CD14-positive monocyte (primary cell): ENCODE results near the gene TTC28. TPM values are rescaled to one million over a fixed set of nuclear protein-coding genes. Genes with fewer than 3 reads are reported as not detected.

ENCODE experiments used
- DNase-seq, 3 donors: peaks; one replicate each; pipeline ENCODE4 v3.0.0-alpha.2; 2011 to 2022
- H2AFZ ChIP-seq: 2 replicates; pipeline ENCODE4 v1.6.0; 2012; ENCODE audit warnings: mild to moderate bottlenecking, low read depth, low read length, inconsistent platforms; ENCODE audit not compliant: insufficient read depth, poor library complexity, severe bottlenecking
- H3K27ac ChIP-seq, 2 donors: 1 replicate in 1 of 2; 2 replicates in 1 of 2; pipeline ENCODE4 v1.5.1; 2012 to 2013; ENCODE audit warnings: low read length in 2 of 2, control low read depth in 1 of 2, inconsistent platforms in 1 of 2, low read depth in 1 of 2, mild to moderate bottlenecking in 1 of 2
- H3K27me3 ChIP-seq, 2 donors: one replicate each; pipeline versions ENCODE4 v1.6.0 to v1.6.1; 2011 to 2013; ENCODE audit warnings: low read length in 2 of 2; ENCODE audit not compliant: control insufficient read depth in 2 of 2, insufficient read depth in 2 of 2
- H3K36me3 ChIP-seq, 2 donors: replicated peaks in 1 of 2; 1 replicate in 1 of 2; 2 replicates in 1 of 2; pipeline versions ENCODE4 v1.5.1 to v1.6.1; 2012 to 2013; ENCODE audit warnings: low read length in 2 of 2, control low read depth in 1 of 2, inconsistent platforms in 1 of 2, mild to moderate bottlenecking in 1 of 2; ENCODE audit not compliant: insufficient read depth in 2 of 2, control insufficient read depth in 1 of 2
- H3K4me1 ChIP-seq, 2 donors: 1 replicate in 1 of 2; 2 replicates in 1 of 2; pipeline versions ENCODE4 v1.5.1 to v1.6.1; 2012 to 2013; ENCODE audit warnings: low read length in 2 of 2, control low read depth in 1 of 2, inconsistent platforms in 1 of 2, mild to moderate bottlenecking in 1 of 2, moderate library complexity in 1 of 2; ENCODE audit not compliant: insufficient read depth in 2 of 2, control insufficient read depth in 1 of 2
- H3K4me2 ChIP-seq: replicated peaks from 2 replicates; pipeline ENCODE3; 2012; ENCODE audit warnings: low read length, moderate library complexity, mild to moderate bottlenecking; ENCODE audit not compliant: poor library complexity, severe bottlenecking; ENCODE audit errors: extremely low read depth
- H3K4me3 ChIP-seq, 3 experiments: fragments of 200-600 bp in 1 of 3; sonication (generic) in 1 of 3; replicated peaks in 1 of 3; 1 replicate in 2 of 3; 2 replicates in 1 of 3; pipeline ENCODE4 v1.5.1; 2011 to 2013; ENCODE audit warnings: low read length in 3 of 3, mild to moderate bottlenecking in 3 of 3, control low read depth in 2 of 3, low read depth in 2 of 3, inconsistent platforms in 1 of 3, moderate library complexity in 1 of 3
- H3K79me2 ChIP-seq: 2 replicates; pipeline ENCODE4 v1.6.0; 2012; ENCODE audit warnings: mild to moderate bottlenecking, control low read depth, inconsistent platforms, low read length, moderate library complexity; ENCODE audit not compliant: insufficient read depth
- H3K9ac ChIP-seq: 2 replicates; pipeline ENCODE4 v1.6.0; 2017; ENCODE audit warnings: low read length, mild to moderate bottlenecking; ENCODE audit not compliant: insufficient read depth, poor library complexity, severe bottlenecking
- H3K9me3 ChIP-seq, 2 donors: replicated peaks in 1 of 2; 1 replicate in 1 of 2; 2 replicates in 1 of 2; pipeline versions ENCODE4 v1.5.1 to v1.6.1; 2012 to 2013; ENCODE audit warnings: low read length in 2 of 2, control low read depth in 1 of 2; ENCODE audit not compliant: control insufficient read depth in 1 of 2, insufficient read depth in 1 of 2
- H4K20me1 ChIP-seq: 2 replicates; pipeline ENCODE4 v1.6.0; 2012; ENCODE audit warnings: mild to moderate bottlenecking, low read length, control low read depth, moderate library complexity; ENCODE audit not compliant: insufficient read depth
- H3K27ac Mint-ChIP-seq, 7 donors: one replicate each; pipeline ENCODE4 v1.8.0; 2020; ENCODE audit warnings: mild to moderate bottlenecking in 7 of 7, mixed read lengths in 7 of 7, moderate library complexity in 6 of 7, inconsistent platforms in 2 of 7
- H3K27me3 Mint-ChIP-seq, 3 donors: one replicate each; pipeline ENCODE4 v1.8.0; 2021 to 2022; ENCODE audit warnings: low read depth in 3 of 3, mild to moderate bottlenecking in 3 of 3, mixed read lengths in 3 of 3, moderate library complexity in 3 of 3, inconsistent platforms in 1 of 3
- H3K36me3 Mint-ChIP-seq, 2 donors: one replicate each; pipeline ENCODE4 v1.8.0; 2020; ENCODE audit warnings: mixed read lengths in 2 of 2, inconsistent platforms in 1 of 2, mild to moderate bottlenecking in 1 of 2
- H3K4me1 Mint-ChIP-seq: one replicate; pipeline ENCODE4 v1.8.0; 2020; ENCODE audit warnings: mild to moderate bottlenecking, mixed read lengths
- H3K4me3 Mint-ChIP-seq, 2 donors: one replicate each; pipeline ENCODE4 v1.8.0; 2020; ENCODE audit warnings: mild to moderate bottlenecking in 2 of 2, mixed read lengths in 2 of 2, moderate library complexity in 1 of 2
- H3K9me3 Mint-ChIP-seq, 7 donors: one replicate each; pipeline ENCODE4 v1.8.0; 2020 to 2022; ENCODE audit warnings: mixed read lengths in 7 of 7, mild to moderate bottlenecking in 6 of 7, moderate library complexity in 6 of 7, inconsistent platforms in 2 of 7
- WGBS: methylation state at CpG from one replicate; pipeline ENCODE4 v1.1.5; 2013; ENCODE audit warnings: missing lambda C conversion rate; ENCODE audit not compliant: insufficient coverage; 5-methylcytosine and 5-hydroxymethylcytosine counted together
- intact Hi-C, 2 donors: fragments of 100-400 bp; cut with micrococcal nuclease; formaldehyde crosslinking; loops; one replicate each; pipeline versions ENCODE4 v1.15.0 to v1.15.1; 2023
- polyA plus RNA-seq, 3 donors: library from polyadenylated mRNA; depleted of rRNA in 1 of 3; unstranded in 2 of 3; stranded (reverse) in 1 of 3; fragments of 300-500 nt in 2 of 3; fragments of >200 nt in 1 of 3; fragmentation: Illumina TruSeq in 2 of 3; gene quantifications; 1 replicate in 2 of 3; 2 replicates in 1 of 3; pipeline ENCODE4 v1.2.3, GENCODE V29; 2012 to 2021
- TF ChIP-seq, protein P1 (sequence below): fragments of 200-600 bp; IDR thresholded peaks from one replicate; pipeline ENCODE4 v1.8.0; 2022; ENCODE audit warnings: antibody characterized with exemption, mild to moderate bottlenecking

TTC28 gene
- polyA plus RNA-seq, 3 donors: 0.24 to 0.61 TPM; not detected in 1

DNA sequence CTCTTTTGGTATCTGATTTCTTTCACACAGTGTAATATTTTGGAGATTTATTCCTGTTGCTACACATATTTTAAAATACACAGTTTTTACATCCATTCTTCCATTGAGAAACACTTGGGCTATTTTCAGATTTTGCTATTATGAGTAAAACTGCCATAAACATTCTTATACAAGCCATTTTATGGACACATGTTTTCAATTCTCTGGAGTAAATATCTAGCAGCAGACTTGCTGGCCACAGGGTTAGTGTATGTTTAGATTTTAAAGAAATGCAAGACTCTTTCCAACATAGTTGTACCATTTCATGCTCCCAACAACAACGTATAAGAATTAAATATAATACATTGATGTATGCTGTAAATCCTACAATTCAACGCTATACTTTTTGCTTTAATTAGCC, 399.8 kb downstream of the TTC28 start:
- Histone ChIP-seq H3K79me2 (no peaks in the 10 kb centered on the region), H4K20me1 (no peaks in the 10 kb centered on the region), H3K4me1 (peaks cover 0 to 8% of the 10 kb centered on the region in 2 donors), H3K4me3 (no peak overlapping the region), H3K27me3 (no peaks in the 10 kb centered on the region), H3K4me2 (no peak overlapping the region), H3K9me3 (no peaks in the 10 kb centered on the region), H3K9ac (no peak overlapping the region), H3K27ac (no peak overlapping the region), H3K36me3 (no peaks in the 10 kb centered on the region), H2AFZ (no peak overlapping the region)
- no peaks in the 10 kb centered on the region for H3K9me3 Mint-ChIP-seq
- no peak for DNase-seq
- H3K27me3 Mint-ChIP-seq: no peaks in the 10 kb centered on the region
- no peak overlapping the region for H3K27ac Mint-ChIP-seq
- intact Hi-C loops: no loop called here
- TF ChIP-seq, protein P1, sequence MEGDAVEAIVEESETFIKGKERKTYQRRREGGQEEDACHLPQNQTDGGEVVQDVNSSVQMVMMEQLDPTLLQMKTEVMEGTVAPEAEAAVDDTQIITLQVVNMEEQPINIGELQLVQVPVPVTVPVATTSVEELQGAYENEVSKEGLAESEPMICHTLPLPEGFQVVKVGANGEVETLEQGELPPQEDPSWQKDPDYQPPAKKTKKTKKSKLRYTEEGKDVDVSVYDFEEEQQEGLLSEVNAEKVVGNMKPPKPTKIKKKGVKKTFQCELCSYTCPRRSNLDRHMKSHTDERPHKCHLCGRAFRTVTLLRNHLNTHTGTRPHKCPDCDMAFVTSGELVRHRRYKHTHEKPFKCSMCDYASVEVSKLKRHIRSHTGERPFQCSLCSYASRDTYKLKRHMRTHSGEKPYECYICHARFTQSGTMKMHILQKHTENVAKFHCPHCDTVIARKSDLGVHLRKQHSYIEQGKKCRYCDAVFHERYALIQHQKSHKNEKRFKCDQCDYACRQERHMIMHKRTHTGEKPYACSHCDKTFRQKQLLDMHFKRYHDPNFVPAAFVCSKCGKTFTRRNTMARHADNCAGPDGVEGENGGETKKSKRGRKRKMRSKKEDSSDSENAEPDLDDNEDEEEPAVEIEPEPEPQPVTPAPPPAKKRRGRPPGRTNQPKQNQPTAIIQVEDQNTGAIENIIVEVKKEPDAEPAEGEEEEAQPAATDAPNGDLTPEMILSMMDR: no peak
- H3K4me1 Mint-ChIP-seq: peaks cover 18% of the 10 kb centered on the region
- H3K36me3 Mint-ChIP-seq: no peaks in the 10 kb centered on the region
- no CpG with 5 or more reads among the region's 2 CpGs for WGBS
- H3K4me3 Mint-ChIP-seq: no peak overlapping the region

DNA sequence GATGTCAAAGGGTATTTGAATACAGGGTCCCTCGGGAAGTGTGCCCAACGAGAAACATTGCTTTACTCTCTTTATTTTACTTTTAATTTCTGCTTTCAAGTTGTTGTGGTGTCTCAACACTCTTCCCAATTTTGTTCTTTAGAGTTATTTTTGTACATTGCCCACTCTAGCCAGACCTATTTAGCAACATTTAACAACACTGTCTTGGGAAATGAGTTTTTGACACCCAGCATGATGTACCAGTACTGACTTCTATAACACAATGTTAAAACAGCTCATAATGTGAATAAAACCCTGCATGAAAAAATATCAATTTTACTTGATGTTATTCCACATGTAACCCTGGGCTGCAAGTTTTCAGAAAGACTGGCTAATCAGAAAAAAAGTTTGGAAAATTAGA, 410.4 kb downstream of the TTC28 start:
- H3K4me2 ChIP-seq: no peak overlapping the region
- no peaks in the 10 kb centered on the region for H3K79me2 ChIP-seq
- intact Hi-C loops: no loop called here
- Mint-ChIP-seq H3K9me3 (peaks cover 0 to 8% (median 3%) of the 10 kb centered on the region in 7 donors), H3K36me3 (no peaks in the 10 kb centered on the region), H3K27ac (peak overlapping the region in 1 of 7 donors; percentile 1), H3K4me3 (no peak overlapping the region), H3K27me3 (no peaks in the 10 kb centered on the region), H3K4me1 (peaks cover 16% of the 10 kb centered on the region)
- H3K27me3 ChIP-seq: no peaks in the 10 kb centered on the region
- TF ChIP-seq, protein P1: no peak
- H3K36me3 ChIP-seq: no peaks in the 10 kb centered on the region
- no CpG with 5 or more reads among the region's 2 CpGs for WGBS
- H3K9me3 ChIP-seq: no peaks in the 10 kb centered on the region
- no peaks in the 10 kb centered on the region for H3K4me1 ChIP-seq
- peak overlapping the region; percentile 14 for H2AFZ ChIP-seq
- H3K9ac ChIP-seq: no peak overlapping the region
- DNase-seq: no peak
- H3K4me3 ChIP-seq: no peak overlapping the region
- H4K20me1 ChIP-seq: no peaks in the 10 kb centered on the region
- no peak overlapping the region for H3K27ac ChIP-seq
